ENCODE results near the gene ITGB6. TPM values are rescaled to one million over a fixed set of nuclear protein-coding genes. Genes with fewer than 3 reads are reported as not detected.

The ITGB6 gene
- total RNA-seq, 1 experiment from 2014 or later, result 7.2 TPM

DNA sequence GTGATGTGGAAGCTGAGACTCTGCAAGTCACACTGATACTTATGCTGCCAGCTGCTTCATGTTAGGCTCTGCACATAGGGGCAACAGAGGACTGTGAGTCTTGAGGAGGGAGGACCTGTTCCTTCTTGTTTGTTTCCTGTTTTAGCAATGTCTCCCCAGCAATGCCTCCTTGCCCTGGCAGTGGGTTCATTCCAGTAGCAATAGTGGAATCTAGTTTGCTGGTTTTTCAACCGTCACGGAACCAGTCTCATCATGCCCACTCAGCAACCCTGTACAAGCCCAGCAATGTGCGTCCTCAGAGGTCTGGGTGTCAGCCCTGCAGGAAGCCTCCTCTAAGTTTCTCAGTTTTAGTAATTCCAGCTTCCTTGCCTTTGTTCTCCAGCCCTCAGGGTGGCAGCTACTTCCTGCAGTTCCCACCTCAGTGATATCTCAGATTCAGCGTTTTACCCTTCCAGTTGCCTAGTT, 20.5 kb upstream of the ITGB6 start:
- ATAC-seq (no peak), DNase-seq (no peak)
- Histone ChIP-seq H3K36me3 (ENCODE audit: low read depth, low read length) (no peaks in the 10 kb centered on the region), H3K79me2 (ENCODE audit: low read length) (no peaks in the 10 kb centered on the region), H3K4me3 (ENCODE audit: low read length) (no peak overlapping the region), H3K27me3 (ENCODE audit: low read length) (no peaks in the 10 kb centered on the region), H4K20me1 (ENCODE audit: low read length) (no peaks in the 10 kb centered on the region), H2AFZ (ENCODE audit: low read length) (no peak overlapping the region), H3K9me3 (ENCODE audit: low read length) (no peaks in the 10 kb centered on the region), H3K9ac (ENCODE audit: low read length) (no peak overlapping the region), H3K4me1 (ENCODE audit: insufficient read depth, low read length) (peaks cover 59% of the 10 kb centered on the region), H3F3A (ENCODE audit: low read length, unreplicated experiment) (no peaks in the 10 kb centered on the region), H3K4me2 (ENCODE audit: low read length) (peak overlapping the region; percentile 78), H3K27ac (ENCODE audit: low read length) (peak overlapping the region; percentile 87), H3K9me2 (replicated peaks; ENCODE audit: low read length) (no peaks in the 10 kb centered on the region)
- BruUV-seq (replicated peaks), result no TSS peak
- intact Hi-C loops (cut with micrococcal nuclease), result no loop called here
- ChIA-PET POLR2A (ENCODE audit: unreplicated experiment) (no interaction called here), CTCF (interaction anchor here (0.7 kb wide), 1 partner anchor 15 kb away, joined by 3 read pairs; no protein-coding TSS in a partner anchor)
- no peak for TF ChIP-seq EZH2 (IDR thresholded peaks at IDR 0.05; ENCODE audit: low read length, unreplicated experiment)
- TF ChIP-seq EZH2phosphoT487 (IDR thresholded peaks at IDR 0.05; ENCODE audit: borderline replicate concordance, low read length), result no peak
- TF ChIP-seq, protein P1, sequence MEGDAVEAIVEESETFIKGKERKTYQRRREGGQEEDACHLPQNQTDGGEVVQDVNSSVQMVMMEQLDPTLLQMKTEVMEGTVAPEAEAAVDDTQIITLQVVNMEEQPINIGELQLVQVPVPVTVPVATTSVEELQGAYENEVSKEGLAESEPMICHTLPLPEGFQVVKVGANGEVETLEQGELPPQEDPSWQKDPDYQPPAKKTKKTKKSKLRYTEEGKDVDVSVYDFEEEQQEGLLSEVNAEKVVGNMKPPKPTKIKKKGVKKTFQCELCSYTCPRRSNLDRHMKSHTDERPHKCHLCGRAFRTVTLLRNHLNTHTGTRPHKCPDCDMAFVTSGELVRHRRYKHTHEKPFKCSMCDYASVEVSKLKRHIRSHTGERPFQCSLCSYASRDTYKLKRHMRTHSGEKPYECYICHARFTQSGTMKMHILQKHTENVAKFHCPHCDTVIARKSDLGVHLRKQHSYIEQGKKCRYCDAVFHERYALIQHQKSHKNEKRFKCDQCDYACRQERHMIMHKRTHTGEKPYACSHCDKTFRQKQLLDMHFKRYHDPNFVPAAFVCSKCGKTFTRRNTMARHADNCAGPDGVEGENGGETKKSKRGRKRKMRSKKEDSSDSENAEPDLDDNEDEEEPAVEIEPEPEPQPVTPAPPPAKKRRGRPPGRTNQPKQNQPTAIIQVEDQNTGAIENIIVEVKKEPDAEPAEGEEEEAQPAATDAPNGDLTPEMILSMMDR (conservative IDR thresholded peaks at IDR 0.05; ENCODE audit: low read depth, low read length), result no peak

DNA sequence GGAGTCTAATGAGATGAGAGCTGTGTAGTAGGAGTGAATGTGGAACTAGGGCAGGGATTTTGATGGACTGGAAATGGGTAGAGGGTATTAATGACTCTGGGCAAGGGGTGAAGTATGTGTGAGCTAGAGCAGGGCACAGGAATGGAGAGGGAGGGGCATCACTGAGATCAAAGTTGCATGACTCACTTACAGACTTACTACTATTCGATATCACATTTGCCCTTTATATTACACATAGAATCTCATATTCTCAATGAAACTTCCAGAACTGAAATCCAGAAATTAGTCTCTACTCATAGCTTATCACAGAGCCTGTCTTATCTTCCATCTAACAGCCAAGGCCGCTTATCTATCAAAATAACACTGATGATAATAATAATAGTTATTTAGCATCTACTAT, 20.0 kb upstream of the ITGB6 start:
- no peaks in the 10 kb centered on the region for H3F3A ChIP-seq (ENCODE audit: low read length, unreplicated experiment)
- BruUV-seq (replicated peaks), result no TSS peak
- no peak overlapping the region for H3K4me3 ChIP-seq (ENCODE audit: low read length)
- H3K9me2 ChIP-seq (replicated peaks; ENCODE audit: low read length), result no peaks in the 10 kb centered on the region
- no peak for TF ChIP-seq EZH2 (IDR thresholded peaks at IDR 0.05; ENCODE audit: low read length, unreplicated experiment)
- TF ChIP-seq, protein P1 (conservative IDR thresholded peaks at IDR 0.05; ENCODE audit: low read depth, low read length), result no peak
- no peak for TF ChIP-seq EZH2phosphoT487 (IDR thresholded peaks at IDR 0.05; ENCODE audit: borderline replicate concordance, low read length)
- peaks cover 59% of the 10 kb centered on the region for H3K4me1 ChIP-seq (ENCODE audit: insufficient read depth, low read length)
- ChIA-PET POLR2A (ENCODE audit: unreplicated experiment) (interaction anchor here (0.6 kb wide), 1 partner anchor 214 kb away, joined by 8 read pairs; no protein-coding TSS in a partner anchor), CTCF (interaction anchor here (0.7 kb wide), 1 partner anchor 15 kb away, joined by 3 read pairs; no protein-coding TSS in a partner anchor)
- no peaks in the 10 kb centered on the region for H3K27me3 ChIP-seq (ENCODE audit: low read length)
- H3K27ac ChIP-seq (ENCODE audit: low read length), result no peak overlapping the region
- ATAC-seq (no peak), DNase-seq (no peak)
- no peak overlapping the region for H3K9ac ChIP-seq (ENCODE audit: low read length)
- no peaks in the 10 kb centered on the region for H3K36me3 ChIP-seq (ENCODE audit: low read depth, low read length)
- intact Hi-C loops (cut with micrococcal nuclease), result no loop called here
- H4K20me1 ChIP-seq (ENCODE audit: low read length), result no peaks in the 10 kb centered on the region
- no peaks in the 10 kb centered on the region for H3K9me3 ChIP-seq (ENCODE audit: low read length)
- 0 out of 2 replicates have a peak overlapping the region, but pooled peaks have one; percentile 78 for H3K4me2 ChIP-seq (ENCODE audit: low read length)
- H3K79me2 ChIP-seq (ENCODE audit: low read length), result no peaks in the 10 kb centered on the region
- H2AFZ ChIP-seq (ENCODE audit: low read length), result no peak overlapping the region
